Activated gamma-delta T cell (primary cell): ENCODE results near the gene GRK5.

ENCODE experiments used
- DNase-seq: peaks from one replicate; lab custom pipeline; 2025; lab: John Stamatoyannopoulos, UW

Gene GRK5

GRCh38 chr10:119443970-119444660 lies 236.7 kb downstream of the GRK5 start:
- DNase-seq, result no peak

- no peak for DNase-seq
These were observed 237.5 kb downstream of the GRK5 start for GRCh38 chr10:119444866-119445265.

- no peak for DNase-seq
These were observed 238.1 kb downstream of the GRK5 start for GRCh38 chr10:119445311-119445934.

- DNase-seq, result no peak
These were observed 238.6 kb downstream of the GRK5 start for GRCh38 chr10:119445935-119446317.

GRCh38 chr10:119446441-119447277 lies 239.3 kb downstream of the GRK5 start:
- DNase-seq, result no peak

GRCh38 chr10:119447421-119447820 lies 240.1 kb downstream of the GRK5 start:
- DNase-seq, result no peak

GRCh38 chr10:119447823-119448546 lies 240.6 kb downstream of the GRK5 start:
- no peak for DNase-seq

- no peak for DNase-seq
These were observed 241.5 kb downstream of the GRK5 start for GRCh38 chr10:119448628-119449584.

- no peak for DNase-seq
These were observed 242.5 kb downstream of the GRK5 start for GRCh38 chr10:119449760-119450461.

- DNase-seq, result no peak
These were observed 243.4 kb downstream of the GRK5 start for GRCh38 chr10:119450606-119451299.

- DNase-seq, result no peak
These were observed 244.0 kb downstream of the GRK5 start for GRCh38 chr10:119451300-119451896.

- DNase-seq, result no peak
These were observed 245.0 kb downstream of the GRK5 start for GRCh38 chr10:119452396-119452795.

GRCh38 chr10:119453313-119453712 lies 245.9 kb downstream of the GRK5 start:
- no peak for DNase-seq

- no peak for DNase-seq
These were observed 246.9 kb downstream of the GRK5 start for GRCh38 chr10:119454316-119454715.

GRCh38 chr10:119454990-119455389 lies 247.6 kb downstream of the GRK5 start:
- no peak for DNase-seq

- no peak for DNase-seq
These were observed 248.5 kb downstream of the GRK5 start for GRCh38 chr10:119455609-119456434.

GRCh38 chr10:119456435-119456810 lies 249.1 kb downstream of the GRK5 start:
- DNase-seq, result no peak

- DNase-seq, result no peak
These were observed 250.8 kb downstream of the GRK5 start for GRCh38 chr10:119457966-119458766.
